Measurements from ENCODE around the gene DIAPH1.

DIAPH1 gene

GRCh38 chr5:141608046-141608445 is 10.8 kb downstream of the DIAPH1 start:
- DNase-seq (ENCODE audit: low spot score): no peak
- in situ Hi-C loops (cut with MboI; ENCODE audit: low sequenced_read_pairs, unreplicated experiment): no loop called here
- TF ChIP-seq, protein P1, sequence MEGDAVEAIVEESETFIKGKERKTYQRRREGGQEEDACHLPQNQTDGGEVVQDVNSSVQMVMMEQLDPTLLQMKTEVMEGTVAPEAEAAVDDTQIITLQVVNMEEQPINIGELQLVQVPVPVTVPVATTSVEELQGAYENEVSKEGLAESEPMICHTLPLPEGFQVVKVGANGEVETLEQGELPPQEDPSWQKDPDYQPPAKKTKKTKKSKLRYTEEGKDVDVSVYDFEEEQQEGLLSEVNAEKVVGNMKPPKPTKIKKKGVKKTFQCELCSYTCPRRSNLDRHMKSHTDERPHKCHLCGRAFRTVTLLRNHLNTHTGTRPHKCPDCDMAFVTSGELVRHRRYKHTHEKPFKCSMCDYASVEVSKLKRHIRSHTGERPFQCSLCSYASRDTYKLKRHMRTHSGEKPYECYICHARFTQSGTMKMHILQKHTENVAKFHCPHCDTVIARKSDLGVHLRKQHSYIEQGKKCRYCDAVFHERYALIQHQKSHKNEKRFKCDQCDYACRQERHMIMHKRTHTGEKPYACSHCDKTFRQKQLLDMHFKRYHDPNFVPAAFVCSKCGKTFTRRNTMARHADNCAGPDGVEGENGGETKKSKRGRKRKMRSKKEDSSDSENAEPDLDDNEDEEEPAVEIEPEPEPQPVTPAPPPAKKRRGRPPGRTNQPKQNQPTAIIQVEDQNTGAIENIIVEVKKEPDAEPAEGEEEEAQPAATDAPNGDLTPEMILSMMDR (IDR thresholded peaks at IDR 0.05; ENCODE audit: borderline replicate concordance, control extremely low read depth, extremely low read depth, insufficient read depth, missing control alignments): no peak

GRCh38 chr5:141605523-141606277 is 13.1 kb downstream of the DIAPH1 start:
- in situ Hi-C loops (cut with MboI; ENCODE audit: low sequenced_read_pairs, unreplicated experiment): no loop called here
- peak; percentile 55 for DNase-seq (ENCODE audit: low spot score)
- TF ChIP-seq, protein P1 (IDR thresholded peaks at IDR 0.05; ENCODE audit: borderline replicate concordance, control extremely low read depth, extremely low read depth, insufficient read depth, missing control alignments): no peak

- no peak for DNase-seq (ENCODE audit: low spot score)
- in situ Hi-C loops (cut with MboI; ENCODE audit: low sequenced_read_pairs, unreplicated experiment): no loop called here
Measured at GRCh38 chr5:141603923-141604717, 14.7 kb downstream of the DIAPH1 start.

GRCh38 chr5:141602606-141603005 is 16.2 kb downstream of the DIAPH1 start:
- TF ChIP-seq, protein P1 (IDR thresholded peaks at IDR 0.05; ENCODE audit: borderline replicate concordance, control extremely low read depth, extremely low read depth, insufficient read depth, missing control alignments): no peak
- in situ Hi-C loops (cut with MboI; ENCODE audit: low sequenced_read_pairs, unreplicated experiment): no loop called here
- DNase-seq (ENCODE audit: low spot score): no peak

More at GRCh38 chr5:141603923-141604717, 14.7 kb downstream of the DIAPH1 start:
- TF ChIP-seq, protein P1 (IDR thresholded peaks at IDR 0.05; ENCODE audit: borderline replicate concordance, control extremely low read depth, extremely low read depth, insufficient read depth, missing control alignments): no peak

- in situ Hi-C loops (cut with MboI; ENCODE audit: low sequenced_read_pairs, unreplicated experiment): no loop called here
Measured at GRCh38 chr5:141598391-141599345, 20.1 kb downstream of the DIAPH1 start.

More at GRCh38 chr5:141598391-141599345, 20.1 kb downstream of the DIAPH1 start:
- DNase-seq (ENCODE audit: low spot score): no peak
- TF ChIP-seq, protein P1 (IDR thresholded peaks at IDR 0.05; ENCODE audit: borderline replicate concordance, control extremely low read depth, extremely low read depth, insufficient read depth, missing control alignments): no peak
